Muscle layer of colon (tissue), 2 donors: ENCODE results near the gene PAK4.

Experiments used
- H3K27ac ChIP-seq: one replicate; pipeline ENCODE4 v1.7.0; 2013; ENCODE audit warnings: low read depth, mild to moderate bottlenecking, low read length, moderate library complexity
- H3K27me3 ChIP-seq, 2 donors: one replicate each; pipeline ENCODE4 v1.7.0; 2013; ENCODE audit warnings: low read length in 2 of 2, mild to moderate bottlenecking in 2 of 2; ENCODE audit not compliant: insufficient read depth in 2 of 2, control insufficient read depth in 1 of 2
- H3K36me3 ChIP-seq: one replicate; pipeline ENCODE4 v1.7.0; 2013; ENCODE audit warnings: mild to moderate bottlenecking, low read length; ENCODE audit not compliant: insufficient read depth
- H3K4me1 ChIP-seq: one replicate; pipeline ENCODE4 v1.7.0; 2013; ENCODE audit warnings: mild to moderate bottlenecking, low read length; ENCODE audit not compliant: insufficient read depth
- H3K4me3 ChIP-seq, 2 donors: one replicate each; pipeline ENCODE4 v1.7.0; 2013; ENCODE audit warnings: low read length in 2 of 2, low read depth in 1 of 2, mild to moderate bottlenecking in 1 of 2, moderate library complexity in 1 of 2
- H3K9ac ChIP-seq: one replicate; pipeline ENCODE4 v1.7.0; 2013; ENCODE audit warnings: low read length
- H3K9me3 ChIP-seq: one replicate; pipeline ENCODE4 v1.7.0; 2013; ENCODE audit warnings: mild to moderate bottlenecking, low read length
- donor health status: abdominal sarcoma.
- donor health status: Adenocarcinoma of cecum.

The PAK4 gene

DNA sequence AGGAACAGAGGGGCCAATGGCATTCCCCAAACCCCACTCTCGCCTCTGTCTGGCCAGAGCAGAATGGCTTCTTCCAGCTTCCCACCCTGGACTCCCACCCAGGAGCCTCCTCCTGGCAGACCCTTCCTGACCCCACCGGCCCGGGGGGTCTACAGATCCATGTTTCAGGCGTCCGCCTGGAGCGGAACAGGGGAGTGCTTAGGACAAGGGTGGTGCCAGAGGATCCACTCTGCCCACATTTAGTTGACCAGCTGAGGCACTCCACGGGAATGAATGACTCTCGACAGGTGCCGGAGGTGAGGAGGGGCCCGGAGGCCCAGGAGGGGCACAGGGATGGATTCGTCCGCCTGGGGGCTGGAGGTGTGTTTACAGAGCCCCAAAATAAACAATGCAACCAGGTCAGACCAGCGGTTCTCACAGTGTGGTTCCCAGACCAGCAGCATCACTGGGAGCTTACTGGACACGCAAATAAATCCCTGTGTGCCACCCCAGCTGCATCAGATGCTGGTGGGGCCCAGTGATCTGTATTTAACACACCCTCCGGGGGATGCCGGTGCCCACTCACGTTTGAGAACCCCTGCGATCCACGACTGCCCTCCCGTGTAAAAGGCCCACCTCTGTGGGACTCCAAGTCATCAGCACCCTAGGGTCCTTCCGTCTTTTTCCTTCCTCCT is 56.1 kb downstream of the PAK4 start:
- H3K9me3 ChIP-seq, result no peaks in the 10 kb centered on the region

DNA sequence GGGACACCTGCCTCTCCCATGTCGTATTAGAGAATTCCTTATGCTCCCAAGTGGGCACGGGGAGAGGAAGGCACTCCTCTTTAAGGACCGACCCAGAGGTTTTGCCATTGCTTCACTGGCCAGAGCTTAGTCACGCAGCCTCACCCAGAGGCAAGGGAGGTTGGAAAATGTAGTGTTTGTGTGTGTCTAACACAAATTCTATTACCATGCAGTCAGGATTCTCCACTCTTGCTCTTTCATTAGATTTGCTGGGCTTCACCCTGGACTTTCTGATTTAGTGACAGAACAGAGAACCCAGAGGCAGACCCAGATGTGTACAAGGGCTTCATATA is 56.6 kb downstream of the PAK4 start:
- no peaks in the 10 kb centered on the region for H3K9me3 ChIP-seq
- peaks cover 10% of the 10 kb centered on the region for H3K36me3 ChIP-seq
- no peak overlapping the region for H3K27ac ChIP-seq
- H3K9ac ChIP-seq, result no peak overlapping the region
- no peaks in the 10 kb centered on the region for H3K27me3 ChIP-seq
- H3K4me1 ChIP-seq, result no peaks in the 10 kb centered on the region
- H3K4me3 ChIP-seq, result no peak overlapping the region

More for the DNA sequence above, 56.1 kb downstream of the PAK4 start:
- H3K4me3 ChIP-seq, result no peak overlapping the region
- H3K36me3 ChIP-seq, result peaks cover 10% of the 10 kb centered on the region
- no peaks in the 10 kb centered on the region for H3K4me1 ChIP-seq
- no peak overlapping the region for H3K27ac ChIP-seq
- H3K9ac ChIP-seq, result no peak overlapping the region
- no peaks in the 10 kb centered on the region for H3K27me3 ChIP-seq

DNA sequence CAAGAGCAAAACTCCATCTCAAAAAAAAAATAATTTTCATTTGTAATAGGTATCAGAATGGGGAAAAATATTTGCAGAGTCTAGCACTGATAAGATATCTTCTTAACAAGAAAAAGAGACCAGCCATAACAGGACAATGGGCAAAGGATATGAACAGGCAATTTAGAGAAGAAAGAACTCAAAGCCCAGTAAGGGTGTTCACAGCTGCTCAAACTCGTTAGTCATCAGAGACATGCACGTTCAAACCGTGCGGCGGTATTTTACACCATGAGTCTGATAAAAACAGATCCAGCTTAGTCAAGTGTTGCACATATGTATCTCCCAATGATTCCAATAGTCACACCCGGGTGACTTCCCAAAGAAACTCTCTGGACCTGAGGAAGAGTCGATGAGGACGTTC is 57.5 kb downstream of the PAK4 start:
- peaks cover 0 to 6% of the 10 kb centered on the region in 2 donors for H3K27me3 ChIP-seq
- H3K4me1 ChIP-seq, result no peaks in the 10 kb centered on the region
- no peak overlapping the region for H3K4me3 ChIP-seq
- no peaks in the 10 kb centered on the region for H3K9me3 ChIP-seq
- H3K36me3 ChIP-seq, result peaks cover 1% of the 10 kb centered on the region
- H3K27ac ChIP-seq, result no peak overlapping the region
- no peak overlapping the region for H3K9ac ChIP-seq

DNA sequence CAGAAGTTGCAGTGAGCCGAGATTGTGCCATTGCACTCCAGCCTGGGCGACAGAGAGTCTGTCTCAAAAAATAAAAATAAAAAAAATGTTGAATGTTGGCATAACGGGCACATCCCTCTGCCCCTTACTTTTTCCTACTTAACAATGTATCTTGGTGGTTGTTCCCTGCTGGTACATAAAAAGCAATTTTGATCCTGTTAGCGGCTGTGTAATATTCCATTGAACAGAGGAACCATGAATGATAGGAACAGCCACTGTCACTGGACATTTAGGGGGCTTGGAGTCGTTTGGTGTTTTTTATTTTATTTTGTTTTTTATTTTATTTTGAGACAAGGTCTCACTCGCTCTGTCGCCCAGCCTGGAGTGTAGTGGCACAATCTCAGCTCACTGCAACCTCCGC is 60.8 kb downstream of the PAK4 start:
- H3K27ac ChIP-seq, result no peak overlapping the region
- H3K4me1 ChIP-seq, result no peaks in the 10 kb centered on the region
- no peaks in the 10 kb centered on the region for H3K9me3 ChIP-seq
- no peaks in the 10 kb centered on the region for H3K36me3 ChIP-seq
- H3K9ac ChIP-seq, result no peak overlapping the region
- H3K27me3 ChIP-seq, result peaks cover 0 to 10% of the 10 kb centered on the region in 2 donors
- H3K4me3 ChIP-seq, result no peak overlapping the region

- no peak overlapping the region for H3K9ac ChIP-seq
- H3K36me3 ChIP-seq, result no peaks in the 10 kb centered on the region
- no peak overlapping the region for H3K4me3 ChIP-seq
- H3K27me3 ChIP-seq, result peaks cover 0 to 10% of the 10 kb centered on the region in 2 donors
- H3K4me1 ChIP-seq, result no peaks in the 10 kb centered on the region
- no peak overlapping the region for H3K27ac ChIP-seq
- no peaks in the 10 kb centered on the region for H3K9me3 ChIP-seq
Measured at GRCh38 chr19:39187552-39187943, 62.0 kb downstream of the PAK4 start.

GRCh38 chr19:39188960-39189359 is 63.4 kb downstream of the PAK4 start:
- H3K27me3 ChIP-seq, result peaks cover 0 to 10% of the 10 kb centered on the region in 2 donors
- no peaks in the 10 kb centered on the region for H3K36me3 ChIP-seq
- no peak overlapping the region for H3K4me3 ChIP-seq
- no peaks in the 10 kb centered on the region for H3K9me3 ChIP-seq
- no peak overlapping the region for H3K9ac ChIP-seq
- no peak overlapping the region for H3K27ac ChIP-seq
- no peaks in the 10 kb centered on the region for H3K4me1 ChIP-seq

- peaks cover 0 to 20% of the 10 kb centered on the region in 2 donors for H3K27me3 ChIP-seq
- no peaks in the 10 kb centered on the region for H3K9me3 ChIP-seq
- H3K9ac ChIP-seq, result no peak overlapping the region
- H3K4me1 ChIP-seq, result no peaks in the 10 kb centered on the region
- H3K27ac ChIP-seq, result no peak overlapping the region
- H3K36me3 ChIP-seq, result no peaks in the 10 kb centered on the region
- no peak overlapping the region for H3K4me3 ChIP-seq
Measured at GRCh38 chr19:39190768-39191167, 65.2 kb downstream of the PAK4 start.

GRCh38 chr19:39192846-39193245 is 67.3 kb downstream of the PAK4 start:
- Histone ChIP-seq H3K36me3 (no peaks in the 10 kb centered on the region), H3K9ac (no peak overlapping the region), H3K27me3 (peaks cover 2 to 35% of the 10 kb centered on the region in 2 donors), H3K9me3 (no peaks in the 10 kb centered on the region), H3K27ac (no peak overlapping the region), H3K4me1 (no peaks in the 10 kb centered on the region), H3K4me3 (no peak overlapping the region)

GRCh38 chr19:39193803-39194202 is 68.2 kb downstream of the PAK4 start:
- Histone ChIP-seq H3K27ac (no peak overlapping the region), H3K27me3 (peaks cover 6 to 44% of the 10 kb centered on the region in 2 donors), H3K4me3 (no peak overlapping the region), H3K9ac (no peak overlapping the region), H3K36me3 (no peaks in the 10 kb centered on the region), H3K4me1 (no peaks in the 10 kb centered on the region), H3K9me3 (no peaks in the 10 kb centered on the region)

GRCh38 chr19:39194832-39195542 is 69.4 kb downstream of the PAK4 start:
- no peak overlapping the region for H3K4me3 ChIP-seq
- H3K27ac ChIP-seq, result no peak overlapping the region
- H3K9ac ChIP-seq, result no peak overlapping the region
- H3K4me1 ChIP-seq, result no peaks in the 10 kb centered on the region
- H3K27me3 ChIP-seq, result peaks cover 6 to 46% of the 10 kb centered on the region in 2 donors
- no peaks in the 10 kb centered on the region for H3K36me3 ChIP-seq
- H3K9me3 ChIP-seq, result no peaks in the 10 kb centered on the region

DNA sequence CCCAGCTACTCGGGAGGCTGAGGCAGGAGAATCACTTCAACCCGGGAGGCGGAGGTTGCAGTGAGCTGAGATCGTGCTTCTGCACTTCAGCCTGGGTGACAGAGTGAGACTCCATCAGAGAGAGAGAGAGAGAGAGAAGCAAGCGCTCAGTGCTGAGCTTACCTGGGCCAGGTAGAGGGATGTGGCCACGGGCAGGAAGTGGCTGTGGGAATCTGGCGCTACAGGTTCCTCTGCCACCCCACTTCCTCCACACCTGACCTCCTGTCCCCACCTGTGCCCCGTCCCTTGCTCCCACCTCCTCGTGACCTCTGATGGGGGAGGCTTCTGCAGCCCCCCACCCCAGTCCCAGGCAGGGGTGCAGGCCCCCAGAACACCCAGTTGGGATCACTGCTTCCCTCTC is 70.2 kb downstream of the PAK4 start:
- Histone ChIP-seq H3K4me1 (no peaks in the 10 kb centered on the region), H3K36me3 (no peaks in the 10 kb centered on the region), H3K9ac (no peak overlapping the region), H3K27me3 (peaks cover 6 to 53% of the 10 kb centered on the region in 2 donors), H3K9me3 (no peaks in the 10 kb centered on the region), H3K27ac (no peak overlapping the region), H3K4me3 (no peak overlapping the region)

DNA sequence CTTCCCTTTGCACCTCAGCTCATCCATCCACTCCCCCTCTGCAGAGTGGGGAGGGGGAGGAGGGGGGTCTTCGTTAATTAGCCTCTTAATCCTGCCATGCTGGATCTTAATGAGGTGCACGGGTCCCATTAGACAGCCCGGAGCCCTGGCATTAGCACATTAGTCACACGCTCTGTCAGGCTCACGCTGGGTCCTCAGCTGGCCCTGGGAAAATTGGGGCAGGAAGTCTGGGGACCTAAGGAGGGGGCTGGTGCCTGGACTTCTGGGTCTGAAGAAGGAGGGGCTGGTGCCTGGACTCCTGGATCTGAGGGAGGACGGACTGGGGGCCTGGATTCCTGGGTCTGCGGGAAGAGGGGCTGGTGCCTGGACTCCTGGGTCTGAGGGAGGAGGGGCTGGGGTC is 70.7 kb downstream of the PAK4 start:
- no peak overlapping the region for H3K9ac ChIP-seq
- H3K4me1 ChIP-seq, result no peaks in the 10 kb centered on the region
- H3K27me3 ChIP-seq, result peaks cover 6 to 56% of the 10 kb centered on the region in 2 donors
- H3K4me3 ChIP-seq, result no peak overlapping the region
- H3K9me3 ChIP-seq, result no peaks in the 10 kb centered on the region
- no peak overlapping the region for H3K27ac ChIP-seq
- no peaks in the 10 kb centered on the region for H3K36me3 ChIP-seq
